IPS-15b (cell line): Measurements from ENCODE around the gene OR4B1.
"Not testable (repeated sequence)": the region's sequence is repeated elsewhere in the genome, so short reads cannot be mapped to it uniquely, and the experiment has no call there.

Experiments
- H3K27me3 ChIP-seq: one replicate; pipeline ENCODE4 v1.6.1; 2013; ENCODE audit warnings: low read length; ENCODE audit not compliant: control insufficient read depth, insufficient read depth
- H3K36me3 ChIP-seq: one replicate; pipeline ENCODE4 v1.6.1; 2013; ENCODE audit warnings: low read length; ENCODE audit not compliant: control insufficient read depth, insufficient read depth
- H3K4me1 ChIP-seq: one replicate; pipeline ENCODE4 v1.6.1; 2013; ENCODE audit warnings: mild to moderate bottlenecking, low read length; ENCODE audit not compliant: control insufficient read depth, insufficient read depth
- H3K4me3 ChIP-seq: one replicate; pipeline ENCODE4 v1.5.1; 2013; ENCODE audit warnings: low read depth, low read length
- H3K9ac ChIP-seq: one replicate; pipeline ENCODE4 v1.6.1; 2013; ENCODE audit warnings: low read depth, mild to moderate bottlenecking, low read length
- H3K9me3 ChIP-seq: one replicate; pipeline ENCODE4 v1.6.1; 2013; ENCODE audit warnings: mild to moderate bottlenecking, low read length; ENCODE audit not compliant: control insufficient read depth, insufficient read depth

OR4B1 gene

DNA sequence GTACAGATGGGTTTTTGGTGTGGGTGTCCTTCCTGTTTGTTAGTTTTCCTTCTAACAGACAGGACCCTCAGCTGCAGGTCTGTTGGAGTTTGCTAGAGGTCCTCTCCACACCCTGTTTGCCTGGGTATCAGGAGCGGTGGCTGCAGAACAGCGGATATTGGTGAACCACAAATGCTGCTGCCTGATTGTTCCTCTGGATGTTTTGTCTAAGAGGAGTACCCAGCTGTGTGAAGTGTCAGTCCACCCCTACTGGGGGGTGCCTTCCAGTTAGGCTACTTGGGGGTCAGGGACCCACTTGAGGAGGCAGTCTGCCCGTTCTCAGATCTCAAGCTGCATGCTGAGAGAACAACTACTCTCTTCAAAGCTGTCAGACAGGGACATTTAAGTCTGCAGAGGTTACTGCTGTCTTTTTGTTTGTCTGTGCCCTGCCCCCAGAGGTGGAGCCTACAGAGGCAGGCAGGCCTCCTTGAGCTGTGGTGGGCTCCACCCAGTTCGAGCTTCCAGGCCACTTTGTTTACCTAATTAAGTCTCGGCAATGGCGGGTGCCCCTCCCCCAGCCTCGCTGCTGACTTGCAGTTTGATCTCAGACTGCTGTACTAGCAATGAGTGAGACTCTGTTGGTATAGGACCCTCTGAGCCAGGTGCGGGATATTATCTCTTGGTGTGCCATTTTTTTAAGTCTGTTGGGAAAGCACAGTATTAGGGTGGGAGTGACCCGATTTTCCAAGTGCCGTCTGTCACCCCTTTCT lies 25.5 kb upstream of the OR4B1 start:
- peak overlapping the region; percentile 53 for H3K4me3 ChIP-seq
- not testable (repeated sequence) for H3K9me3 ChIP-seq, H3K27me3 ChIP-seq, H3K9ac ChIP-seq, H3K4me1 ChIP-seq, H3K36me3 ChIP-seq

DNA sequence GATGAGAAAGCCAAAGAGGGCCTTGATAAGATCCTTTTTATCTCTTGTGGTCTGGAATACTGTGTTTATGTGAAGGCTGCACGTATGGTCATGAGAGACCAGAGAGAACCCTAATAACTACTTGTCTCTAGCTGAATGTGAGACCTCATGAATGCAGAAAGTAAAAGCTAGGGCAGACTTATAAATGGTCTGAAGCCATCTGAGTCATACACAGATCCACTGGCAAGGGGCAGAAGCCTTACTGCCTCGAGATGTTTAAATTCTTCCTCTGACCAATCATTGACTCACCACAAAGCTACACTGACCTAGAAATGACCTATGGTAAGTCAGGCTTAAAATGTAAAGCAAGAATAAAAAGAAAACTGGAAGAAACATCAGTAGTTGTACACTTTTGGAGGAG lies 22.7 kb upstream of the OR4B1 start:
- H3K27me3 ChIP-seq = no peaks in the 10 kb centered on the region
- no peaks in the 10 kb centered on the region for H3K36me3 ChIP-seq
- no peak overlapping the region for H3K9ac ChIP-seq
- no peak overlapping the region for H3K4me3 ChIP-seq
- no peaks in the 10 kb centered on the region for H3K4me1 ChIP-seq
- H3K9me3 ChIP-seq = no peaks in the 10 kb centered on the region

DNA sequence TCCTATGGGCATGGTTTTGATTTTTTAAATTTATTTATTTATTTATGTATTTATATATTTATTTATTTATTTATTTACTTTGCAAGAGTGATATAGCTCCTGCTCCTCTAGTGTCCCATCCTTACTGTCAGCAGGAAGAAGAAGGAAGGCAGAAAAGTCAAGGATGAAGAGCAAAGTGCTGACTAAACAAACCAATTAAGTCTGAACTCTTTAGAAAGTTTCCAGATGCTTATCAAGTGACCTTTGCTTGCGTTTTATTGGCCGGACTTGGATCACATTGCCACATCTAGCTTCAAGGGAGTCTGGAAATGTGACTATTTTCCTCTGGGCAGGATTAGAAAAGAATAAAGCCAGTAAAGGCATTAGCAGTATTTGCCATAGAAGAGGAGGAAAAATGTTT lies 8.7 kb upstream of the OR4B1 start:
- H3K36me3 ChIP-seq = no peaks in the 10 kb centered on the region
- no peak overlapping the region for H3K4me3 ChIP-seq
- H3K27me3 ChIP-seq = no peaks in the 10 kb centered on the region
- H3K9ac ChIP-seq = no peak overlapping the region
- no peaks in the 10 kb centered on the region for H3K4me1 ChIP-seq
- peaks cover 12% of the 10 kb centered on the region for H3K9me3 ChIP-seq

DNA sequence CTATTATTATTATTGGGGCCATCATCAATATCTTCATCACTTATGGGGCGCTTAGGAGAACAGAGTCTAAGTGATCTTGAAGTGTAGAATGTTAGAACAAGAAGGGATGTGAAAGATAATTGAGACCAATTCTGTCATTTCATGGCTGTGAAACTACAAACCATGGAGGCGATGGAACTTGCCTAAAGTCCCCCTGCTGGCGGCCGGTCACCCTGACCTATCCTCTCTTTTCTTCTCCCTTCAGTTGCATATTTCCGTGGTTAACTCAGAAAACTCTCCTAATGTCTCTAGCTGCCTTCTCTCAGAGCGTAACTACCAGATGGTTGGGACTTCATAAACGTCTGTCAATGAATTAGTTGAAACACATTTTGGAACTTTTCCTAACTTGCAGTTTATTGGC lies 6.6 kb upstream of the OR4B1 start:
- no peak overlapping the region for H3K9ac ChIP-seq
- peaks cover 12% of the 10 kb centered on the region for H3K9me3 ChIP-seq
- no peaks in the 10 kb centered on the region for H3K36me3 ChIP-seq
- H3K4me1 ChIP-seq = no peaks in the 10 kb centered on the region
- H3K4me3 ChIP-seq = no peak overlapping the region
- no peaks in the 10 kb centered on the region for H3K27me3 ChIP-seq

DNA sequence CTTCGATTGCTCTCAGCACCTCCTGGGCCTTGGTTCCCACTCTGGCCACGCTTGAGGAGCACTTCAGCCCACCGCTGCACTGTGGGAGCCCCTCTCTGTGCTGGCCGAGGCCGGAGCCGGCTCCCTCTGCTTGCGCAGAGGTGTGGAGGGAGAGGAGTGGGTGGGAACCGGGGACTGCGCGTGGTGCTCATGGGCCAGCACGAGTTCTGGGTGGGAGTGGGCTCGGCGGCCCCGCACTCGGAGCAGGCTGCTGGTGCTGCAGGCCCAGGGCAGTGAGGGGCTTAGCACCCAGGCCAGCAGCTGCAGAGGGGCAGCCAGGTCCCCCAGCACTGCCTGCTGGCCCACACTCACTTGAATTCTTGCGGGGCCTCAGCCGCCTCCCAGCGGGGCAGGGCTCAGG lies 12.2 kb downstream of the OR4B1 start:
- Histone ChIP-seq H3K27me3 (no peaks in the 10 kb centered on the region), H3K36me3 (no peaks in the 10 kb centered on the region), H3K4me1 (no peaks in the 10 kb centered on the region), H3K9me3 (no peaks in the 10 kb centered on the region), H3K9ac (no peak overlapping the region), H3K4me3 (no peak overlapping the region)

DNA sequence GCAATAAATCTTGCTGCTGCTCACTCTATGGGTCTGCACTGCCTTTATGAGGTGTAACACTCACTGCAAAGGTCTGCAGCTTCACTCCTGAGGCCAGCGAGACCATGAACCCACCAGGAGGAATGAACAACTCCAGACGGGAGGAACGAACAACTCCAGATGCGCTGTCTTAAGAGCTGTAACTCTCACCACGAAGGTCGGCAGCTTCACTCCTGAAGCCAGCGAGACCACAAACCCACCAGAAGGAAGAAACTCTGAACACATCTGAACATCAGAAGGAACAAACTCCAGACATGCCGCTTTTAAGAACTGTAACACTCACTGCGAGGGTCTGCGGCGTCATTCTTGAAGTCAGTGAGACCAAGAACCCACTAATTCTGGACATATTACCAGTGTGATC lies 13.4 kb downstream of the OR4B1 start:
- H3K9me3 ChIP-seq, H3K27me3 ChIP-seq, H3K36me3 ChIP-seq, H3K9ac ChIP-seq, H3K4me1 ChIP-seq, H3K4me3 ChIP-seq: not testable (repeated sequence)

DNA sequence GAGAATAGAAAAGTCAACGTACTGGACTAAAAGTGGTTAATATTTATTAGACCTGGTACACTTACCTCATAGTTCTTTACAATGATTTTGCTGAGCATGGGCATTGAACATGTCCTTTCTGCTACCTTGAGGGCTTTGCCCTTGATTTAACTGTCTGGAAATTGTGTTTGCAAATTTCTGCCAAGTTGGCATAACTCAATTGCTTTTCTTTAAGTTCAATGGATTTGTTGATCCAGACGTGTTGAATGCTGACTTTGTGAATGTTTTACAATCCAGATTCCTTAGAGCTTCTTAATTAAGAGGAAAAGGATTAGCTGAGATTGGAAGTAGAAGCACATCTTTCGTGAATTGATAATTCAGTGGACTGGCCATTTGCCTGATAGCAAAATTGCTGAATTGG lies 21.1 kb downstream of the OR4B1 start:
- Histone ChIP-seq H3K9ac (no peak overlapping the region), H3K36me3 (no peaks in the 10 kb centered on the region), H3K4me3 (no peak overlapping the region), H3K4me1 (no peaks in the 10 kb centered on the region), H3K9me3 (peaks cover 10% of the 10 kb centered on the region), H3K27me3 (no peaks in the 10 kb centered on the region)

DNA sequence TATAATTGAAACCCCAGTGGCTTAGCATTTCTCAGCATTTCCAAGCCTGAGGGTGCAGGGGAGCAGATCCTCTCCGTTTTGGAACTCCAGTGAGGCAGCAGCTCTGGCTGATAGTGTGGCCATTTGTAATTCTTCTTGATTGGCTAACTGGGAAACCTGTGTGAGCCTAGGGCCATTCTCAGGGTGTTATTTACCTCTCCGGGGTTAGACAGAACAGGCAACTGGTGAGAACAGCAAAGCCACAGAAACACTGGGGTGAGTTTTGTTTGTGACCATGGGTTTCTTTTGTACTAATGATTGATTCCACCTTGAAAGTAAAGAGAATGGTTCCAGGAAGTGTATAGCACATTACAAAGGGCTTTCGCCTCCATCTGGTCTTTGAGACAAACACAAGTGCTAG lies 25.9 kb downstream of the OR4B1 start:
- Histone ChIP-seq H3K36me3 (no peaks in the 10 kb centered on the region), H3K27me3 (no peaks in the 10 kb centered on the region), H3K9me3 (peaks cover 26% of the 10 kb centered on the region), H3K4me1 (no peaks in the 10 kb centered on the region), H3K9ac (no peak overlapping the region), H3K4me3 (no peak overlapping the region)

DNA sequence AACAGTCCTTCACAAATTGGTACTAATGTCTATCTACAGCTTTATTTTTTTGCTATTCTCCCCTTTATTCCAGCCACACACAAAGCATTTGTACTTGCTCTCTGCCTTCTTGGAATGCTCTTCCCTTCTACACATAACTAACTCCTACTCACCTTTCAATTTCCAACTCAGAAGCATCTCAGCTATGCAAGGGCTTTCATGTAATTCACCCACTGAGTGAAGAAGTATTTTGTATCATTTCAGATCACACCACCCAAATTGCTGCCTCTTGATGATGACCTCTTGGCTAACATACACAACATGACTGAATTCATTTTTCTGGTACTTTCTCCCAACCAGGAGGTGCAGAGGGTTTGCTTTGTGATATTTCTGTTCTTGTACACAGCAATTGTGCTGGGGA lies 28.2 kb downstream of the OR4B1 start, which contains the start of gene OR4X2:
TSS of gene OR4X2 (plus strand) at position 301 of the 400 bp plus-strand sequence. CDS start at position 301, 0 bp downstream.
- Histone ChIP-seq H3K9me3 (peaks cover 25% of the 10 kb centered on the region), H3K4me1 (no peaks in the 10 kb centered on the region), H3K27me3 (no peaks in the 10 kb centered on the region), H3K4me3 (no peak within 1 kb of the TSS), H3K36me3 (no peaks in the 10 kb centered on the region), H3K9ac (no peak within 1 kb of the TSS)

DNA sequence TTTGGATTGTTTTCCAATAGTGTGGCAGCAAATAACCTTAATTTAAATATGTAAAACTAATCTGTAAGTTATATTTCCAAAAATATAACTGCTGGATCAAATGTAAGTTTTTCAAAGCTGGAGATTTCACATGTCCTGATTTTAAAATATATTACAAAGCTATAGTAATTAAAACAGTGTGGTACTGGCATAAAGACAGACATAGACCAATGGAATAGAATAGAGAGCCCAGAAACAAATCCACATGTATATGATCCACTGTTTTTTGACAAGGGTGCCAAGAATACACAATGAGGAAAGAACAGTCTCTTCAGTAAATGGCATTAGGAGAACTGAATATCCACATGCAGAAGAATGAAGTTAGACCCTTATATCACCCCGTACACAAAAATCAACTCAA lies 32.3 kb downstream of the OR4B1 start:
- Histone ChIP-seq H3K36me3 (no peaks in the 10 kb centered on the region), H3K4me3 (no peak overlapping the region), H3K4me1 (no peaks in the 10 kb centered on the region), H3K9me3 (peaks cover 18% of the 10 kb centered on the region), H3K9ac (no peak overlapping the region), H3K27me3 (no peaks in the 10 kb centered on the region)

DNA sequence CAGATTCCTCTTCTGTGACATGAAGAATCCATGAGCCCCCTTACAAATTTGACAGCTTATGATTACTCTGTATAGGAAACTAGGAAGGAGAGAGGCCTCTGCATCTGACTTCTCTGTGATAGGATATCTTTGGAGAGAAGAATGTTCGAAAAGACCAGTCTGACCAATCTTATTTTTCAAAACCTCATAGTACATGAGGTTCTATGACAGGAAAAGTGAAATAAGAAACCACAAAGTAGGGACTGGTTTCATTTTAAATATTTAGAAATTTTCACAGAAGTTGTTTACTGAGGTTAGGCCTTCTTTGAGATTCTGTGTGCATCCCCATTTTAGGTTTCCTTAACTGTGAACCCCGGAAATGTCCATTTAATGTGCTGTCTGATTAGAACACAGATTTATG lies 45.0 kb downstream of the OR4B1 start:
- Histone ChIP-seq H3K9ac (no peak overlapping the region), H3K9me3 (peaks cover 4% of the 10 kb centered on the region), H3K4me3 (no peak overlapping the region), H3K36me3 (no peaks in the 10 kb centered on the region), H3K4me1 (no peaks in the 10 kb centered on the region), H3K27me3 (no peaks in the 10 kb centered on the region)

DNA sequence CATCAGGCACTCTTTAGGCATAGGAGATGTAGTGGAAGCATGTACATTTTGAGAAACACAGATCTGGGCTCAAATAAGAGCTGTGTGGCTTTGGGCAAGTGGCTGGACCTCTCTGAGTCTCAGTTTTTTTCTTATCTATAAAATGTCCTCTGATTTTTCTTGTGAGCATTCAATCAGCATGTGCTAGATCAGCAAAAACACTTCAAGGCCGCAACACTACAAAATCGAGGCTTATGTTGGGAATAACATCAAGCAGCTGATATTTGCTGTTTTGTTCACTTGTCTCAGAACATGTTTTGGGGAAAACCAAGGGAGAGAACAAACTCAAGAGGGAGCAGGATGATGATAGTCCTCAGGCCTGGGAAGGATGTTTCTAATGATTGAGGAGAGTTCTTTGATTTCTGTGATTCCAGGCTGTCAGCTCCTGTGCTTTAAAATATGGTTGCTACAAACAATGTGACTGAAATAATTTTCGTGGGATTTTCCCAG lies 46.9 kb downstream of the OR4B1 start, which contains the start of gene OR4X1:
TSS of gene OR4X1 (plus strand) at position 439 of the 489 bp plus-strand sequence. CDS start at position 439, 0 bp downstream.
- no peak within 1 kb of the TSS for H3K4me3 ChIP-seq
- no peak within 1 kb of the TSS for H3K9ac ChIP-seq
- no peaks in the 10 kb centered on the region for H3K9me3 ChIP-seq
- no peaks in the 10 kb centered on the region for H3K4me1 ChIP-seq
- no peaks in the 10 kb centered on the region for H3K36me3 ChIP-seq
- H3K27me3 ChIP-seq = no peaks in the 10 kb centered on the region
